UCSD-AML1 (cell line): Measurements from ENCODE around the gene RREB1.

Experiments used
- DNase-seq: peaks from one replicate; lab custom pipeline; 2025; ENCODE audit not compliant: unreplicated experiment; lab: John Stamatoyannopoulos, UW

Gene RREB1

DNA sequence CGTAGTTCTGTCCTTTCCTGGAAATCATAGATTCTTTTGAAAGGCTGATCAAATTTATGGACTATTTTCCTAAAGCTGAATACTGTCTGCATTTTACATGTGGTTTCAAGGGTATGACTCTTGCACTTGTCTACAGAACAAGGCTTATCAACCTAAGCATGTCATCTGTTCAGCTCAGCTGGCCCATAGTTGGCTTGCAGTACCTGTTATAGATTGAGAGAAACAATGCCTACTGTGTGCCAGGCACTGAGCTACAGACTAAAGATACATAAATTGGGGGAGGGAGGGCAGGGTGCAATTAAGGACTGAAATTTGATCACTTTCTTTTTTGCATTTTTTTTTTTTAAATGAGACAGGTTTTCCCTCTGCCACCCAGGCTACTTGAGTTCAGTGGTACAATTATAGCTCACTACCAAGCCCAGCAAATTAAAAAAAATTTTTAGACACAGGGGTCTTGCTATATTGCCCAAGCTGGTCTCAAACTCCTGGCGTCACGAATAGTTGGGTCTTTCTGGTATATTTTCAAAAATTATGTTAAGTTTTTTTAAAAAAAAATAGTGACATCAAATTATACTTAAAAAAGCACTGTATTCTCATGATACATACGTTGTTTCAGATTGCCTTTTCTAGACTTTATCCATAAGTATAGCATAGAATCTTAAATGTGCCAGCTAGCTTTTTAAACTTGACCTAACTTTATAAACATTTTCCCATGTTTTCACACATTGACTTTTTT, 52.2 kb downstream of the RREB1 start:
- no peak for DNase-seq

DNA sequence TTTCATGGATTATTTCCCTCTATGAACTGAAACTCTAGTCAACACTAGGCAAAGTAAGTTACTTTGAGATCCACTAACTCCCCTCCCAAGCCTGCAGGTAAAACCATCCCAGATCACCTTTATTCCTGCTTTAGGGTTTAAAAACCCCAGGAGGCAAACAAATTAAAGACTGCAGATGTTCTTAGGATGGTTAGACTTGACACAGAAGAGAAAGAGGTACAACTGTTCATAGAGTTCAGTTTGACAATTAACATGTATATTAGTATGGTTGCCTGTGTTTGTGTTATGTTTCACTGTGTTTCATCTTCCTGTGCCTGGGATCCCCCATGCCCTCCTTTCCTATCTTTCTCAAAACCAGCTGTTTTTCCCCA, 53.5 kb downstream of the RREB1 start:
- no peak for DNase-seq

DNA sequence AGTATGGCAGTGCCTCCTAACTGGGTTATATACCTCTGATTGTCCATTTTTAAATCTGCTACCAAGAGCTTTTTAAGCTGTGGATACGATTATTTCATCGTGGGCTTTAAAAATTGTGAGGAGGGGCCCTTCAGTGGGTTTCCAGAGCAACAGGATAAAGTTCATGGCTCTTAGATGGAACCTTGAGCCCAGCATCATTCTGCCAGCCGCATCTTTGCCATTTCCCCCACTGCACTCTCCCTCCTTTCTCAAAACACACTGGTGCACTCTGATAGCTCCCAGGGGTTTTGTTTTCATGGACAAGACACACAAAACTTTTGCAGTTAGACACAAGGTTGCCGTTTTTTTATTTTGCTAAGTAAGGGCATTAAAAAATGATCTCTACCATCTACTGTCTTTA, 54.1 kb downstream of the RREB1 start:
- no peak for DNase-seq

DNA sequence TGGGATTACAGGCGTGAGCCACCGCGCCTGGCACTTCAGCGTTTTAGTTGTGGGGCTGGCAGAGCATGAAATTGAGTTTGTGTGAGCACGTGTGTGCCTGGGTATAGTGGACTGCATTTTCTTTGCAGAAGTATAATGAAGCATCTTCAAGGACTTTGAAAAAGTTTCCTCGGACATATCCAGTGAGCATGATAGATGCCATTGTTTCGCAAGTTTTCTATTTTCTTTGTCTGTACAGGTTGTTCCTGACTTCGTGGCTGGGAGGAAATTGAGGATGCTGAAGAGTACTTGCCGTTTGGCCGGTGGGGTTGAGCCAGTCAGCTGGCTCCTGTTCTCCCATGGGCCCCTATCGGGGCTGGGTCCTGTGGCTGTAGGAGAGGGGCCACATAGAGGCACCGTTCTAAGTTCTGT, 55.9 kb downstream of the RREB1 start:
- DNase-seq, result no peak

DNA sequence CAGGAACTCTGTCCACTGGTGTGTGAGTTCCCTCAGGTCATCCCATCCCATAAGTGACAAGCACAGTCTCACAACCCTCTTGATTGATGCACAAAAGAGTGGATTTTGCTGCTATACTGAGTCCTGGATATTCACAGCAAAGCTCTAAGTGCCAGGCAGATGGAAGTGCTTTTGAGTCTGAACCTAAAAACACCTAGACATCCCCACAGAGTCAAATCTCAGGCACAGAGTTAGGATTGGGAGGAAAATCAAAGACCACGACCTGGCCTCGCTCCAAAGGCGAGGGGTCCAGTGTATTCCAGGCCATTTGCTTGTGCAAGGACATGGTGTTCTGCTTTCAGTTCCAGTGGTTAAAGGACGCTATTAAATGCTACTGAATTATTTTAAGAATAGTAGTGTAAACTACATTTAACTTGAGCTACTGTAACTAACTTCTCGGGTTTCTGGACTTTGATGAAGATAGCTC, 56.8 kb downstream of the RREB1 start:
- no peak for DNase-seq

DNA sequence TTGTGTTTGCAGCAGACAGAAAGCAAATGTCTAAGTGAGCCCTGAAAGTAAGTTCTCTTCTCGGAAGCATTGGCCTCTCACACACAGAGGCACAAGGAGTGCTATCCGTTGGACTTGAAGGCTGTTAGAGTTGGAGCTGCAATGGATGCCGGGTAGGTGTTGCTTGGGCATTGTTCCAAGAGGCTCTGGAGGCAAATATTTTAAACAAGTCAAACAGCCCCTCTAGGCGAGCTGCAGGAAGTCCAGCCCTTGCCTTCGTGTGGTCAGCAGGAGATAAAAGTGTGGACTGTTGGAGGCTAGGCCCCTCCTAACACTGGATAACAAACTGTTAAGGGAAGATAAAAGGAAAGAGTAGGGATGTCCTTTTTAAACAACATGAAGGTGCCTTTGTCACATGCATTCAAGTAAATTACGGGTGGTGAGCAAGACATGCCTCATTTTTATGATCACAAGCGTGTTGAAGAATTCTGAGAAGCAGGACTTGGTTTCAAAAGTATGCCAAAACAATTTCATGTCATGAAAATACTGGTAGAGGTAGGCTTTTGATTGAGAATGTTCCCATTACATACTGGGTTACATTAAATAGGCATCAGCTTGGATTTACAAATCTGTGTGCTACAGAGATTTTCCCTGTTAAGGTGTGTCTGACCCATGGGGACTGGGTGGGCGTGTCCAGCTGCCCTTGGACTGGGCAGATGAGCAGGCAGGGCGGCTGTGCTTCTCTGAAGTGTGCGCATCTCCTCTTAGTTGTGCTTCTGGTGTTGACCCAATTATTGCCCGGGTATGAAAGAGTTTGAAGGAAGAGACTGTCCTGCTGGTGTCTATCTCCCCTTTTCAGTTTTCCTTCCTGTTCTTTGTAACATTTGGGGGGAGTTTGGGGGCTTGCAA, 57.5 kb downstream of the RREB1 start:
- DNase-seq, result no peak

DNA sequence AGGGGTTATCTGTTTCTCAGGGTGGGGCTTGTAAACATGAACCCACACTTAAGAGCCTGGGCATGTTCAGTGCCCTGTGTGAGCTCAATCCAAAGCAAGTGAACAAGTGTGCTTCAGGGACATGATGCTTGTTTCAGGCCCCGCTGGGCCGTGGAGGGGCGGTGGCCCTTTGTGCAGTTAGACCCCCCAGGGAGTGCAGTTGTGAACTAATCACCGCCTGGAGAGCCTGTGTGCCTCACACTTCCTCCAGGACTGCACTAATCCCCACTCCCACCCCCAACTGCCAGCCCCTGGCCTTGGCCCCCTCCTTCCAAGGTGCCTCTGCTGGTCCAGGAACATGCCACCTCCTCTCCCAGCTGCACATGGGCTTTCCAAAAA, 58.1 kb downstream of the RREB1 start:
- DNase-seq, result no peak

DNA sequence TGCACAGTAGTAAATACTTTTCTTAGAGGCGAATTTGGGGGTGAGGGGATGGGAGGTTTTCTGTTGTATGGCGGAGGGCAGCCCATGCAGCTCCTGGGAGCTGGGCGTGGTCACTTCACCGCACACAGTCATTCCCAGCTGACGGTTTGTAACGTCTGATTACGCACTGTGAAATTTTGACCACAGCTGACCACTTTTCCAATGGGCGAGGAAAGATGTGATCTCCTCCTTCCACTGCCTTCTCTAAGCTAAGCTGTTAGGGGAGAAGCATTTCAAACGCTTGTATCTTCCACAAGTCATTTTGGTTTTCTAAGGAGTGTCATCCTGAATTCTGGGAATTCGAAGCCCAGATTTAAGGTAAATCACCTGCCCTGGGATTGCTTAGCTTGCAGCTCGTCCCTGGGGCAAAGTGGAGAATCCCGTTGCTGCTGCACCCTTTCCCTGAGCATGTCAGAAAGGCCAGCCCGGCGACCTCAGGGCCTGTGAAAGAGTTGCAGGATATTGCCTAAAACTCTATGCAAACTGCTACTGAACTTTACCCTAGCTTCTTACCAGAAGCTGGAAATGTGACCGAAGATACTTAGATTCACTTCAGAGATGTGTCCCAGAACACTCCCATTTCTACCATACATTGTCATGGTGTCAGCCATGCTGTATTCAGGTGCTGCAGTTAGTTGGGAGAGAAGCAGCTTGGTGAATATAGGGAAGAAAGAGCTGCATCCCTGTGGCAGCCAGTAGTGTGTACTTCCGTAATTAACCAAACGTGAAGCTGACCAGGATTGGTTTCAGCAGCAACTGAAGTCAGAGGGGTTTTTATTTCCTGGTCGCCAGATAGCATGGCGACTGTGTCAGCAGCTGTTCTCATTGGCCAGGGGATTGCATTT, 58.9 kb downstream of the RREB1 start:
- DNase-seq, result no peak

DNA sequence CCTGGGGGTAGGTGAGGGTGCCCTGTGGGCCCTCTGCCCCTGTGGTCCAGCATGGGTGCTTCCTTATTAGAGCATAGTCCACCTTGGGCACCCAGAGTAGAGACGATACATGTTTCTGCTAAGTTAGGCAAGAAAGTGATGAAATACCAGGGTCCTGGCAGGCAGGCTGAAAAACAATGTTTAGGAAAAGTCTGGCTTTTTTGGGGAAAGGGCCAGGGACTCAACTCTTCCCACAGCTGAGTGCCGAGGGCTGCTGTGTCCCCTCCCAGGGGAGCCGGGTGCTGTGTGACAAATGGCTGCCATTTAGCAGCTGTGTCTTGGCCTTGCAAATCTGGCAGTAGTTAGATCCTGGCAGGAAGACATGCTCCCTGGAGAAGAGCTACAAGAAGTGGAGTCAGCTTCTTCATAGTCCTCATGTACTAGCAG, 61.5 kb downstream of the RREB1 start:
- DNase-seq, result no peak

DNA sequence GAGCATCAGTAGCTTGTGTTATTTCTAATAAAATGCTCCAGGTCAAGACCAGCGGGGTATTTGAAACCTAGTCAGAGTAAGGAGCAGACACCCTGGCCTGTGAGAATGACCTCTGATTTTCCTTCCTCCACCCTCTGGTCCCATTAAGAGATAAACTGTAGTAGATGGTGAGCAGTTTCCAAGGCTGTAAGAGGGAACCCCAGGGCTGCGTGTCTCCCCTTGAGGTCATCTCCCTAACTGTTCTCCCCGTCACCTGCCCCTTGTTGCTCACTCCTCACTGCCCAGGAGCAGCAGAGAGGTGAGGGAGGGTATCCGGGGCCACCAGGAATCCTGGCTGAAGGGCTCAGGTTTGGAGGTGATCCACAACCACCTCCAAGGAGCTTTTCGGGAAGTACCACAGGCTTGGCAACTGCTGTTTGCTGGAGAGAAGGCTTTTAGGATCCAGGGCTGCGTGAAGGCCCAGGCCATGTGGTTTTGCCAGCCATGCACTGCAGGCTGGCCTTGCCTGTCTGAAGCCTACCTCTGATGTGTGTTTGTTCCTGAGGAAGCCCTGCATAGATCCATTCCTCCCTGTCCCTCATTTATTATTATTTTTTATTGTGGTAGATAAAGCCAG, 62.5 kb downstream of the RREB1 start:
- no peak for DNase-seq

DNA sequence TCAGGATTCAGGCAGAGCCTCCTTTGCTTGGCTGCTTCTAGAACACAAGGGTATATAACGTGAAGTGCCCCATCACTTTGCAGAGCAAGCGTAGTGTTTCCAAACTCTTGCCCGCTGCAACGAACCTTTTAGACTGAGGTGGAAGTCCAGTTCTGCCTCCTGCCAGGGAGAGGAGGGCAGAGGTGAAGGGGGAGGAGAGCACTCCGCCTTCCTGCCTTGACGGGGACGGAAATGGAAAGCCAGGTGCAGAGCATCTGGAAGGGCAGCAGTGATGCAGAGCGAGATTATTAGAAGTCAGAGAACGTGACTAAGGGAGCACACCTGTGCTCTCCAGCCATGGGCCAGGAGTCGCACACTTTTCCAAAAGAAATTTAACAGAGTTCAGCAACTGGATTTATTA, 63.4 kb downstream of the RREB1 start:
- DNase-seq, result no peak

DNA sequence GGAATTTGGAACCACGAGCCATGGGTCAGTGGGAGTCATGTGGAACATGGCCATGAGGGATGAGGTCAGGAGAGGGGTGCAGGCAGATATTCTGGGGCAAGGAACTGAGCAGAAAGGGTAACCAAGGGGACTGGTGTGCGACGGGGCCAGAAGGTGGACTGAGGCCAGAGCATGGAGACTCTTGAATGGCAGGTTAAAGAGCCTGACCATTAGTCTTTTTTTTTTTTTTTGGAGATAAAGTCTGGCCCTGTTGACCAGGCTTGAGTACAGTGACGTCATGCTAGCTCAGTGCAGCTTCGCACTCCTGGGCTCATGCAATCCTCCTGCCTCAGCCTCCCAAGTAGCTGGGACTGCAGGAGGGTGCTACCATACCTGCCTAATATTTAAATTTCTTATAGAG, 64.0 kb downstream of the RREB1 start:
- no peak for DNase-seq

DNA sequence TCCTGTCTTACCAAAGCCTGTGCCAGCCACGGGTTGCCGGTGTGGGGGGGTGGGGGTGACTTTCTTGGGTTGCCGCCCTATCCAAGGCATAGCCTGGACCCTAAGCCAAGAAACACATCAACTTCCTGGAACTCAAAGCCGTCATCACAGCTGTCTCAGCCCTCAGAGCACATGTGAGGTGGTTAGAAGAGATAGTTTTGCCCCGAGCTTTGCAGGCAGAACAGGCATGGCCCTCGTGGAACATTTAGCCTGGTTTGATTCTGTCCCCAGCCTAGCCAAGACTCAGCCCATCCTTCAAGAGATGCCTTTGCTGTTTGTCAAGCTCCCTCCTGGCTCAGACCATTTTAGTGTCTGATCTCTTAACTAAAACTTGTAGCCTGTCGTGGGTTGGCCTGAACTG, 64.9 kb downstream of the RREB1 start:
- no peak for DNase-seq

DNA sequence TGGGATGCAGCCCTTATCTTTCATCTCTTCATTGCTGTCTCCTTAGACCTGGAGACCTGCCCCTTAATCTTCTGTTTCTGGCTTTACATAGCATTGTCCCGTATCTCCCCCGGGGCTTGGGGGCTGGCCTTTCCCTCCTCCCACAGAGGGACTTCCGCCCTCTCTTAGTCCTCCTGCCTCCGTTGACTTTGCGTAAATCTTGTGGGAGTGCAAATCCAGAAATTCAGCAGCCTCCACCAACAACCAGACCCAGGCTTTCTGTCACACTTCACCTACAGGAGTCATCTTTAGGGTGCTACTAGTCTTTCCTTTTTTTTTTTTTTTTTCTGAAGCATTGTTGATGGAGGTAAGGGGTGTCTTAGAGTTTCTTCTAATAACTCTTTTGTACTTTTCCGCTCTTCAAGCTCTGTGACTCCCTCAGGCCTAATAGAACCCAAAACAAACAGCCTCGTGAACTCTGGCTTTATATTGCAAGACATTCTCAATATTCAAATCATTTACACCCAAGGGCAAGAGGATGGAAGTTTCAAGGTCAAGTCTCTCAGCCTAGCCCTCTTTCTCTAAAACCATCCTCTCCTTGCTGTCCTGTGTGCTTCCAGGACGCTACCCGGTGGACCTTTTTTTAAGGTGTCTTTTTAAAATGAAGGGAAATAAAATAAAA, 66.2 kb downstream of the RREB1 start:
- no peak for DNase-seq

DNA sequence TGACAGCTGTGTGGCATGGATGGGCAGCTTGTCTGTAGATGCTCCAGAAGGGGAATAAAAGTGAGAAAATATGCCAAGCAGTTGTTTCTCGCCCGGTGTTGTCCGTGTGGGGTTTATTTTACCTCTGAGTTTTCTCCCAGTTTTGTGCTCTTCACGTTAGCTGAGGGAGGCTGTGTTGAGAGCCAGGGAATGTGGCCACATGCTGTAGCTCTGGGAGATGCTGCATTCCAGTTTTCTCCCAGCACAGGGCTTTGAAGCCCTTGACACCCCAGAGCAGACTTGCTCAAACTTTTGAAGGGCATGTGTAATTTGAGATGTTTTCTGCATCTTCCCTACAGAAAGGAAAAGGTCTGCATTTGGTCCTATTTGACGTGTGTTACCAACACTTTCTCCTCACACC, 67.7 kb downstream of the RREB1 start:
- DNase-seq, result no peak

DNA sequence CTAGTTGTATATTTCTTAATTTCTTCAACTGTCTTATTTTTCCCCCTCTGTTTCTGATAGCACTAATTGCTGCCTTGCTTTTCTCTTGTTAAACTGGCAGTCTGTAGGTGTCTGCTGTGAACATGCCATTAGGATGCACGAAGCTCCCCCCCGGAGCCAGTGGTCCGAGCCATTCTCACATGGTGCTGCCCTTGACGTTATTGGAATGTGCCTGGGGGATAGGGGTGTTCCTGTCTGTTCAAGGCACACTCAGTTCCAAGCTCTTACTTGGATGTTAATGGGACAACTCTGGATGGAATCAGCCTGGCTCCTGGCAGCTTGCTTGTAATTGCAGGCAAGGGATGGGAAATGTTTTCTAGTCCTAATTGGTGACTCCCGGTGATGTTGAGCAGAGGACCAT, 68.4 kb downstream of the RREB1 start:
- DNase-seq, result no peak

DNA sequence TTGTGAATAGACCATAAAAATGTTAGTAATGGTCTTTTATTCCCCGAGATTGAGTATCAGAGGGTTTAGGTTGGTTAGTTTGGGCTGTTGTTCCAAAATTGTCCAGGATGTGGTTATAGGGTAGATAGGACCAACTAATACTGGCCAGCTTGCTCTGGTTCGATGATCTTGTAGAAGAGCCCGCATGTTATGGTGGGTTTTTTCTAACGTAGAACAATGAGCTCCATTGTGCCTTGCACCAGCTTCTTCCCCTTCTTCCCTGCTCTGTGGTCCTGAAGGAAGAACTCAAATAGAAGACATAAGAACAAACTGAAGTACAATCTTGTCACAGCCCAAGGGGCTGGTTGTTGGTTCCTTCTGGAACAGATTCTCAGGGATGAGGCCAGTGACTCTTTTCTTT, 70.5 kb downstream of the RREB1 start:
- DNase-seq, result no peak

DNA sequence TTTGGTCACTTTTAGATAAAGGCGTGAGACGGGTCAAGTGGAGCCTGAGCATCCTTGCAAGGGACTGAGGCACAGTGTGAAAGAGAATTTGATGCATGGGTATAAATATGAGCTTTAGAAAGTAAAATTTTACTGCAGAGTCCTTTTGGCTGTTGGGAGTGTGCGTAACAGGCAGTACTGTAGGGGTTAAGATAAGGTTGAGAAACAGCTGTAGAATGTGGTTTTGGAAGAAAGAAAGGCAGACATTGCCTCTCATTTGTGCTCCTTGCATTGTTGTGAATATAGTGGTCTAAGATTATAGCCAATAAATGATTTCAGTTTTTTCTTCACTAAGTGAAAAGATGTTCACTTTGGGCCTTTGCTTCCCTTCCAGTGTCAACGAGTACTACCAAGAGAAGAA, 73.0 kb downstream of the RREB1 start:
- DNase-seq, result no peak

DNA sequence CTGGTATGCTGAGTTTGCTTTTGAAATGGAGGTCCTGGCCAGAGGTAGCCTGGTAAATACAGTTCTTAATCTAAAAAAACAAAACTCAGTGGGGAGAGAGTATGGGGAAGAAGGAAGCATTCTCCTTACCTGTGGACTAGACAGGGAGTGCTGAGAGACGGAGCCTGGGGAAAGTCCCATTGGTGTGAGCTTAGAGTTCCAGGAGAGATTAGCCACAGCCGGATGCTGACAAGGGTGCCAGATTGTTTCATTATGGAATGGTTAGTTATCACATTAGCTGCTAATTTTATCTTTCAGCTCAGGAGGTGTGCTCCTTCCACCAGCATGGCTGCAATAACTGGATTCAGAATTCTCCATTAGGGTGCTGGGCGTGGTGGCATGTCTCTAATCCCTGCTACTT, 75.9 kb downstream of the RREB1 start:
- DNase-seq, result no peak

DNA sequence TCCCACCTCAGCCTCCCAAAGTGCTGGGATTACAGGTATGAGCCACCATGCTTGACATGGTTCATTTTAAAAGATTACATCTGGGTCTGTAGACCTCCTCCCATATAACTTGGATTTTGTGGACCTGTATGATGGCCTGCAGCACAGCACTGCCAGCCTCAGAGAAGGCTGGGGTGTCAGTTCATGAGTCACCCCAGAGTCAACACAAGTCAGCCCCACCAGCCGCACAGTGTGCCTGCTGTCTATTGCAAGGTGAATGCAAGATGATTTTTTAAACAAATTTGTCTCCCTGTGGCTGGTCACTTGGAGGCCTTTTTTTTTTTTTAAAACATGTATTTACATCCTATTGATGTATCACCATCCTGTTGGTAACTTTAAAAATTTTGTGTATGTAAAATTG, 76.7 kb downstream of the RREB1 start:
- DNase-seq, result no peak

DNA sequence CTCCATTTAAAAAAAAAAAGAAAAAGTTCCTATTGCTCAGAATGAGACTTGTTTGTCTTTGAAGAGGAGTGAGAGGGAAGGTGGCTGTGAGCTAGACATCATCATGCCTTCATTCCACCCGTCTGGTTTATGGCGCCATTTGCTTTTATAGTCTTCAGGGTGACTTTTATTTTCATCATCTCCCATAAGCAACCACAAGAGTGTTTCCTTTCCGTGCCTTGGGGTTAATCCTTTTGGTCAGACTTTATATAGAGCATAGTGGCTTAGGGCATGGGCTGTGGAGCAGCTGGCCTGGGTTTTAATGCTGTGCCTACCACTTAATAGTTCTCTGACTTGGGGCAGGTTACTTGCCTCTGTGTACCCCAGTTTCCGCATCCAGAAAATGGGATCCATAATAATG, 77.8 kb downstream of the RREB1 start:
- DNase-seq, result no peak
